ENCODE results near the gene MIDN. TPM values are rescaled to one million over a fixed set of nuclear protein-coding genes. Genes with fewer than 3 reads are reported as not detected.

MIDN gene
- total RNA-seq, 4 donors from 2014 or later, result 17.4 to 51.9 (median 39.4) TPM

- H3K36me3 ChIP-seq, result no peaks in the 10 kb centered on the region
- H3K4me3 ChIP-seq, result no peak overlapping the region
- 74 to 75% methylated on average over 17 to 19 of the region's 35 CpGs for WGBS, 2 donors
- no peak for TF ChIP-seq CTCF (IDR thresholded peaks at IDR 0.05)
- TF ChIP-seq POLR2A (IDR thresholded peaks at IDR 0.05), result no peak
- no peak for TF ChIP-seq EP300 (IDR thresholded peaks at IDR 0.05)
- peaks cover 0 to 12% (median 5%) of the 10 kb centered on the region in 4 donors for H3K4me1 ChIP-seq
- peaks cover 0 to 66% of the 10 kb centered on the region in 2 donors for H3K27me3 ChIP-seq
- no peak for DNase-seq (ENCODE audit: low spot score in 2 of 2)
- H3K27ac ChIP-seq, result no peak overlapping the region
- H3K9me3 ChIP-seq, result no peaks in the 10 kb centered on the region
These were observed 45.6 kb downstream of the MIDN start for GRCh38 chr19:1293782-1294604.

- peaks cover 0 to 60% of the 10 kb centered on the region in 2 donors for H3K27me3 ChIP-seq
- peaks cover 0 to 12% (median 5%) of the 10 kb centered on the region in 4 donors for H3K4me1 ChIP-seq
- TF ChIP-seq POLR2A (IDR thresholded peaks at IDR 0.05) (no peak), EP300 (IDR thresholded peaks at IDR 0.05) (no peak), CTCF (IDR thresholded peaks at IDR 0.05) (no peak)
- H3K4me3 ChIP-seq, result no peak overlapping the region
- no peaks in the 10 kb centered on the region for H3K36me3 ChIP-seq
- no peak for DNase-seq (ENCODE audit: low spot score in 2 of 2)
- no peaks in the 10 kb centered on the region for H3K9me3 ChIP-seq
- no peak overlapping the region for H3K27ac ChIP-seq
- WGBS, 2 donors, result 79 to 80% methylated on average over 14 of the region's 14 CpGs
These were observed 46.3 kb downstream of the MIDN start for GRCh38 chr19:1294688-1295087.

- no peak overlapping the region for H3K27ac ChIP-seq
- peak overlapping the region in 1 of 4 donors; percentile 17 for H3K4me3 ChIP-seq
- peaks cover 0 to 12% (median 5%) of the 10 kb centered on the region in 4 donors for H3K4me1 ChIP-seq
- WGBS, 2 donors, result 14 to 25% methylated on average over 45 to 70 of the region's 82 CpGs
- no peaks in the 10 kb centered on the region for H3K9me3 ChIP-seq
- no peaks in the 10 kb centered on the region for H3K36me3 ChIP-seq
- H3K27me3 ChIP-seq, result peaks cover 0 to 52% of the 10 kb centered on the region in 2 donors
- no peak for DNase-seq (ENCODE audit: low spot score in 2 of 2)
- TF ChIP-seq EP300 (IDR thresholded peaks at IDR 0.05) (no peak), CTCF (IDR thresholded peaks at IDR 0.05) (no peak), POLR2A (IDR thresholded peaks at IDR 0.05) (no peak)
These were observed 47.0 kb downstream of the MIDN start for GRCh38 chr19:1295169-1296012.

GRCh38 chr19:1296078-1296477 is 47.7 kb downstream of the MIDN start:
- Histone ChIP-seq H3K4me3 (no peak overlapping the region), H3K27me3 (peaks cover 0 to 46% of the 10 kb centered on the region in 2 donors), H3K9me3 (no peaks in the 10 kb centered on the region), H3K4me1 (peaks cover 0 to 12% (median 5%) of the 10 kb centered on the region in 4 donors), H3K27ac (no peak overlapping the region), H3K36me3 (no peaks in the 10 kb centered on the region)
- 73 to 92% methylated on average over 10 to 11 of the region's 13 CpGs for WGBS, 2 donors
- no peak for DNase-seq (ENCODE audit: low spot score in 2 of 2)
- TF ChIP-seq EP300 (IDR thresholded peaks at IDR 0.05), result no peak
- no peak for TF ChIP-seq POLR2A (IDR thresholded peaks at IDR 0.05)
- no peak for TF ChIP-seq CTCF (IDR thresholded peaks at IDR 0.05)
